ENCODE results near the gene CA5B.
"Not testable (repeated sequence)": the region's sequence is repeated elsewhere in the genome, so short reads cannot be mapped to it uniquely, and the experiment has no call there.

Gene CA5B

GRCh38 chrX:15737959-15738902 lies at the start of gene CA5B:
CA5B (plus strand) TSS chrX:15738270; CDS start chrX:15750024, 11,754 bp downstream.
- peak; percentile 95 for DNase-seq

- DNase-seq = no peak
These were observed 43.1 kb upstream of the CA5B start for GRCh38 chrX:15694941-15695451.

GRCh38 chrX:15696516-15696915 lies 41.6 kb upstream of the CA5B start:
- DNase-seq = no peak

GRCh38 chrX:15702488-15703371 lies 35.3 kb upstream of the CA5B start:
- no peak for DNase-seq

- not testable (repeated sequence) for DNase-seq
These were observed 34.3 kb upstream of the CA5B start for GRCh38 chrX:15703809-15704208.

- DNase-seq = not testable (repeated sequence)
These were observed 33.8 kb upstream of the CA5B start for GRCh38 chrX:15704273-15704672.

- DNase-seq = no peak
These were observed 23.5 kb upstream of the CA5B start for GRCh38 chrX:15714529-15714928.

- DNase-seq = no peak
These were observed 19.6 kb upstream of the CA5B start for GRCh38 chrX:15718283-15718970.

- DNase-seq = no peak
These were observed 18.6 kb upstream of the CA5B start for GRCh38 chrX:15719324-15719968.

GRCh38 chrX:15721911-15722310 lies 16.2 kb upstream of the CA5B start:
- DNase-seq = no peak

- no peak for DNase-seq
These were observed 14.1 kb upstream of the CA5B start for GRCh38 chrX:15723887-15724517.

GRCh38 chrX:15724911-15725310 lies 13.2 kb upstream of the CA5B start:
- DNase-seq = no peak

- not testable (repeated sequence) for DNase-seq
These were observed 6.7 kb upstream of the CA5B start for GRCh38 chrX:15731368-15731767.

- DNase-seq = no peak
These were observed 696 bp upstream of the CA5B start for GRCh38 chrX:15737190-15737958.

GRCh38 chrX:15739886-15740285 lies 1.8 kb downstream of the CA5B start:
- DNase-seq = no peak

- DNase-seq = no peak
These were observed 6.3 kb downstream of the CA5B start for GRCh38 chrX:15744181-15744867.

GRCh38 chrX:15745179-15745578 lies 7.1 kb downstream of the CA5B start:
- DNase-seq = no peak

GRCh38 chrX:15746651-15747050 lies 8.6 kb downstream of the CA5B start:
- not testable (repeated sequence) for DNase-seq

- DNase-seq = no peak
These were observed 9.6 kb downstream of the CA5B start for GRCh38 chrX:15747626-15748173.

- no peak for DNase-seq
These were observed 10.8 kb downstream of the CA5B start for GRCh38 chrX:15748841-15749240.

Data from activated effector memory CD4-positive, alpha-beta T cell treated with Interleukin-2 at 50 U/mL for 16 hours (primary cell).